ENCODE data around the gene CHD5.

The CHD5 gene

GRCh38 chr1:6128276-6129081, 51.6 kb downstream of the CHD5 start:
- DNase-seq (ENCODE audit: low read depth) = no peak
- TF ChIP-seq CTCF (IDR thresholded peaks at IDR 0.05; ENCODE audit: insufficient read depth, low read depth, low read length, missing control alignments) = no peak
- no peak overlapping the region for H3K4me3 ChIP-seq (ENCODE audit: low read depth, low read length)

- no peak overlapping the region for H3K4me3 ChIP-seq (ENCODE audit: low read depth, low read length)
- DNase-seq (ENCODE audit: low read depth) = peak; percentile 52
- no peak for TF ChIP-seq CTCF (IDR thresholded peaks at IDR 0.05; ENCODE audit: insufficient read depth, low read depth, low read length, missing control alignments)
Measured at GRCh38 chr1:6127587-6128163, 52.4 kb downstream of the CHD5 start.

- DNase-seq (ENCODE audit: low read depth) = no peak
- TF ChIP-seq CTCF (IDR thresholded peaks at IDR 0.05; ENCODE audit: insufficient read depth, low read depth, low read length, missing control alignments) = no peak
- H3K4me3 ChIP-seq (ENCODE audit: low read depth, low read length) = no peak overlapping the region
Measured at GRCh38 chr1:6126521-6127067, 53.5 kb downstream of the CHD5 start.

- no peak for DNase-seq (ENCODE audit: low read depth)
- TF ChIP-seq CTCF (IDR thresholded peaks at IDR 0.05; ENCODE audit: insufficient read depth, low read depth, low read length, missing control alignments) = no peak
- H3K4me3 ChIP-seq (ENCODE audit: low read depth, low read length) = no peak overlapping the region
Measured at GRCh38 chr1:6126028-6126427, 54.1 kb downstream of the CHD5 start.

- no peak for TF ChIP-seq CTCF (IDR thresholded peaks at IDR 0.05; ENCODE audit: insufficient read depth, low read depth, low read length, missing control alignments)
- H3K4me3 ChIP-seq (ENCODE audit: low read depth, low read length) = no peak overlapping the region
- no peak for DNase-seq (ENCODE audit: low read depth)
Measured at GRCh38 chr1:6125366-6125765, 54.8 kb downstream of the CHD5 start.

- DNase-seq (ENCODE audit: low read depth) = no peak
- no peak for TF ChIP-seq CTCF (IDR thresholded peaks at IDR 0.05; ENCODE audit: insufficient read depth, low read depth, low read length, missing control alignments)
- H3K4me3 ChIP-seq (ENCODE audit: low read depth, low read length) = no peak overlapping the region
Measured at GRCh38 chr1:6124746-6125365, 55.3 kb downstream of the CHD5 start.
